ENCODE measurements around the gene NCDN. TPM values are rescaled to one million over a fixed set of nuclear protein-coding genes. Genes with fewer than 3 reads are reported as not detected.

The NCDN gene
- total RNA-seq, 2 donors from 2014 or later, result 14.3 to 20.1 TPM

DNA sequence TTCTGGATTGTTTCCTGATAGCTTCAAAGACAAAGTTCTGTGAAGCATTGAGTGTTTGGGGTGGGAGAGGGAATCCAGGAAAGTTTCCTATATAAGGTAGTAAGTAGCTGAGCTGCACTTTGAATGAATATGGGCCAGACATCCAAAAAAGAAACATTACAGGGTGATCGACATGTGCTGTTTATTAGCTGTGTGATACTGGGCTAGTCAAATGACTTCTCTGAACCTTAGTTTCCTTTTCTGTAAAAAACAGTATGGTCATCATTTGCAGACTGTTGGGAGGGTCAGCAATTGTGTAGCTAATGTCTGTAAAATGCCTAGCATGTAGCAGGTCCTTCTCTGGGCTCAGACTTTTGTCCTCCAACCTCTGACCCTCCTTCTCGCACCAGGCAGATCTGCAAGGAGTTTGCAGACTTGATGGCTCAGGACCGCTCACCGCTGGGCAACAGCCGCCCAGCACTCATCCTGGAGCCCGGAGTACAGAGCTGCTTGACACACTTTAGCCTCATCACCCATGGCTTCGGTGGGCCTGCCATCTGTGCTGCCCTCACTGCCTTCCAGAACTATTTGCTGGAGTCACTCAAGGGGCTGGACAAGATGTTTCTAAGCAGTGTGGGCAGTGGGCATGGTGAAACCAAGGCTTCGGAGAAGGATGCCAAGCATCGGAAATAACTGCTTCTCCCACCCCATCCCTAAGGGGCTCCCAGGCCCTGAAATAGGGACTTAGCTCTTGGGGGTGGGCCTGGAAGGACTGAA is 36.6 kb downstream of the NCDN start:
- no peaks in the 10 kb centered on the region for H3K36me3 ChIP-seq (replicated peaks in 1 of 2; ENCODE audit: insufficient read depth in 1 of 2, low read depth in 2 of 2)
- ATAC-seq, result no peak
- TF ChIP-seq, protein P1, sequence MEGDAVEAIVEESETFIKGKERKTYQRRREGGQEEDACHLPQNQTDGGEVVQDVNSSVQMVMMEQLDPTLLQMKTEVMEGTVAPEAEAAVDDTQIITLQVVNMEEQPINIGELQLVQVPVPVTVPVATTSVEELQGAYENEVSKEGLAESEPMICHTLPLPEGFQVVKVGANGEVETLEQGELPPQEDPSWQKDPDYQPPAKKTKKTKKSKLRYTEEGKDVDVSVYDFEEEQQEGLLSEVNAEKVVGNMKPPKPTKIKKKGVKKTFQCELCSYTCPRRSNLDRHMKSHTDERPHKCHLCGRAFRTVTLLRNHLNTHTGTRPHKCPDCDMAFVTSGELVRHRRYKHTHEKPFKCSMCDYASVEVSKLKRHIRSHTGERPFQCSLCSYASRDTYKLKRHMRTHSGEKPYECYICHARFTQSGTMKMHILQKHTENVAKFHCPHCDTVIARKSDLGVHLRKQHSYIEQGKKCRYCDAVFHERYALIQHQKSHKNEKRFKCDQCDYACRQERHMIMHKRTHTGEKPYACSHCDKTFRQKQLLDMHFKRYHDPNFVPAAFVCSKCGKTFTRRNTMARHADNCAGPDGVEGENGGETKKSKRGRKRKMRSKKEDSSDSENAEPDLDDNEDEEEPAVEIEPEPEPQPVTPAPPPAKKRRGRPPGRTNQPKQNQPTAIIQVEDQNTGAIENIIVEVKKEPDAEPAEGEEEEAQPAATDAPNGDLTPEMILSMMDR (IDR thresholded peaks at IDR 0.05), result no peak
- TF ChIP-seq POLR2A (IDR thresholded peaks at IDR 0.05), result no peak
- intact Hi-C loops (cut with DNase I), result no loop called here
- 88 to 94% methylated on average over 7 to 9 of the region's 9 CpGs for WGBS, 2 donors
- H3K9me3 ChIP-seq, result no peaks in the 10 kb centered on the region
- no peak overlapping the region for H3K4me3 ChIP-seq
- H3K4me1 ChIP-seq, result no peaks in the 10 kb centered on the region
- DNase-seq, result no peak
- no peak overlapping the region for H3K27ac ChIP-seq
- H3K27me3 ChIP-seq, result no peaks in the 10 kb centered on the region

DNA sequence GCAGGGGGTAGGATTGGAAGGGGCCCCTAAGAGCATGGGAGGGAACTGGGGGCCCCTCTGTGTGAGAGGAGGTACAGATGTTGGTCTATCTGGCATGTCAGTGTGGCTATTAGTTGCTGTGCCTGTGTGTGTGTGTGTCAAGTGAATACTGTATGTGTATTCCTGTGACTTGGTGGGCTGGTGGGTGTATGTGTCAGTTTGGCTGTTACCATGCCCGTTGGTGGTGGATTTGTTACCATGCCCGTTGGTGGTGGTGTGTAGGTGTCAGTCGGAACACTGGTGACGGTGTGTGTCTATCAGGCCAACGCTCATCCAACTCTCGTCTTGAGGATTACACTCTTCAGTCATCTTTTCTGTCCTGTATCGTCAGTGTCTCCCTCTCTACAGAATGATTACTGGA is 38.1 kb downstream of the NCDN start:
- 84 to 92% methylated on average over 7 of the region's 7 CpGs for WGBS, 2 donors
- intact Hi-C loops (cut with DNase I), result no loop called here
- no peaks in the 10 kb centered on the region for H3K9me3 ChIP-seq
- no peak overlapping the region for H3K27ac ChIP-seq
- no peaks in the 10 kb centered on the region for H3K4me1 ChIP-seq
- no peak overlapping the region for H3K4me3 ChIP-seq
- no peak for ATAC-seq
- DNase-seq, result no peak
- H3K36me3 ChIP-seq (replicated peaks in 1 of 2; ENCODE audit: insufficient read depth in 1 of 2, low read depth in 2 of 2), result no peaks in the 10 kb centered on the region
- TF ChIP-seq, protein P1 (IDR thresholded peaks at IDR 0.05), result no peak
- no peak for TF ChIP-seq POLR2A (IDR thresholded peaks at IDR 0.05)
- no peaks in the 10 kb centered on the region for H3K27me3 ChIP-seq

DNA sequence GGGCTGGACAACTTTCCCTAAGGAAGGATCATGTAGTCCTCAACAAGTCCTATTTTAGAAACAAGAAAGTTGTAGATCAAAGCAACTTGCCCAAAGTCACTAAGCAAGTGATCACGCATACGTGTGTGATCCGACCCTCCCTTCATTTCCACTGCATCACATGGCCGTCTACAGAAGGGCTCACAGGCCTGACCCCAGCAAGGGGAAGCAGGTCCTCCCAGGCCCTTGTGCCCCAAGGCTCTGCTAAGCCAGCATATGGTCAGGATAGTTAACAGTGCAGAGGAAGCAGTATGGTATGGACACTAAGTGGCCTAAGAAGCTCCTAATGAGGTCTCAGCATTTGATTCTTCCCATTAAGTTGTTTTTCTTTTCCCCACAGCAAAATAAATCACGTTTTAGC is 40.3 kb downstream of the NCDN start:
- WGBS, 2 donors, result 90 to 91% methylated on average over 5 of the region's 5 CpGs
- Histone ChIP-seq H3K4me1 (no peaks in the 10 kb centered on the region), H3K27ac (no peak overlapping the region), H3K27me3 (no peaks in the 10 kb centered on the region), H3K4me3 (no peak overlapping the region), H3K9me3 (no peaks in the 10 kb centered on the region), H3K36me3 (replicated peaks in 1 of 2; ENCODE audit: insufficient read depth in 1 of 2, low read depth in 2 of 2) (peaks cover 0 to 6% of the 10 kb centered on the region in 2 donors)
- no peak for DNase-seq
- ATAC-seq, result no peak
- intact Hi-C loops (cut with DNase I), result no loop called here
- no peak for TF ChIP-seq POLR2A (IDR thresholded peaks at IDR 0.05)
- TF ChIP-seq, protein P1 (IDR thresholded peaks at IDR 0.05), result no peak

DNA sequence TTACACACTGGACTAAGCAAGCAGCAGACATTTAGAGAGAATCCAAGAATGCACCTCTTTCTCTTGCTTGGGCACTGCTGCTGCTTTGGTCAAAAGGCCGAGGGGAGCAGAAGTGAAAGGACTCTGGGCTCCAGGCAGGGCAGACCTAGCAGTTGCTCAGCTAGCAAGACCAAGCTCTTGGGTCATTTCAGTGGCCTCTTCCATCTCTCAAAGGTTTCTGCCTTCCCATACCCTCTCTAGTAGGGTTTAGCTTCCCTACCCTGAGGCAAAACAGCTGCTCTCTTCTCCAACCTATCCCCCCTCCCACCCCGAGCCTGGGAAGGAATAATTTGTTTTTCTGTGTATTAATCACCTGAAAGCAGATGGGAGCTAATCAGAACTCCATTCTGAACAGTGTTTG is 41.3 kb downstream of the NCDN start:
- WGBS, 2 donors, result 80 to 86% methylated on average over 2 of the region's 2 CpGs
- Histone ChIP-seq H3K27ac (no peak overlapping the region), H3K9me3 (no peaks in the 10 kb centered on the region), H3K27me3 (no peaks in the 10 kb centered on the region), H3K4me1 (no peaks in the 10 kb centered on the region), H3K36me3 (replicated peaks in 1 of 2; ENCODE audit: insufficient read depth in 1 of 2, low read depth in 2 of 2) (peaks cover 0 to 14% of the 10 kb centered on the region in 2 donors), H3K4me3 (no peak overlapping the region)
- ATAC-seq (no peak), DNase-seq (no peak)
- intact Hi-C loops (cut with DNase I), result no loop called here
- no peak for TF ChIP-seq POLR2A (IDR thresholded peaks at IDR 0.05)
- TF ChIP-seq, protein P1 (IDR thresholded peaks at IDR 0.05), result no peak

DNA sequence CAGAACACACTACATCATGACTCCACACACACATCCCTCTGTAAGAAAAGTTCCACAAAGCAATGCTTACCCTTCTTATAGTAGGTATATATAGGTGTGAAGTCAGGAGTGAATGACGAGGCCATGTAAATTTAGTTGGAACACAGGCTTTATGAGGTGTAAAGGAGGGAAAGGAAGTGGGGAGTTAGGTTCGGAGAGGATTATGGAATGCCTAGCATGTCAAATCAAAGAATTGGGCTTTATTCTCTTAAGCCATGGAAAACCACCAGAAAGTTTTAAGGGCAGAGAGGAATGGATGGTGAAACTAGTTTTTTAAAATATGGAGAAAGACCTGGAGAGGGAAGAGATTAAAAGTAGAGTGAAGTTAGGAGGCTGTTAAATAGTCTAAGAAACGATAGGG is 41.8 kb downstream of the NCDN start:
- TF ChIP-seq, protein P1 (IDR thresholded peaks at IDR 0.05), result no peak
- no peak for TF ChIP-seq POLR2A (IDR thresholded peaks at IDR 0.05)
- WGBS, 2 donors, result 88 to 92% methylated on average over 3 of the region's 3 CpGs
- DNase-seq, result no peak

More for the DNA sequence above, 41.8 kb downstream of the NCDN start:
- intact Hi-C loops (cut with DNase I), result no loop called here
- no peak overlapping the region for H3K27ac ChIP-seq
- no peaks in the 10 kb centered on the region for H3K4me1 ChIP-seq
- no peaks in the 10 kb centered on the region for H3K27me3 ChIP-seq
- peaks cover 0 to 14% of the 10 kb centered on the region in 2 donors for H3K36me3 ChIP-seq (replicated peaks in 1 of 2; ENCODE audit: insufficient read depth in 1 of 2, low read depth in 2 of 2)
- no peak for ATAC-seq
- H3K4me3 ChIP-seq, result no peak overlapping the region
- no peaks in the 10 kb centered on the region for H3K9me3 ChIP-seq
